ENCODE measurements around the gene FASN. TPM values are rescaled to one million over a fixed set of nuclear protein-coding genes. Genes with fewer than 3 reads are reported as not detected.

The FASN gene
- total and polyA plus RNA-seq, 2 of the 13 experiments (the other 11 are each of a cell fraction or from before 2014, with no cell fraction given) = 51.7 to 101 TPM

GRCh38 chr17:82056729-82057621 lies 41.1 kb downstream of the FASN start (continued):
- no peak for TF ChIP-seq HNRNPUL1 (IDR thresholded peaks at IDR 0.05; ENCODE audit: low read depth, low read length)
- TF ChIP-seq NR2F6 (IDR thresholded peaks at IDR 0.05) = peak; percentile 51; the same call in 1 of the 2 replicates
- peak; percentile 48; the same call in 1 of the 2 replicates for TF ChIP-seq NR2F6 (CRISPR knock-in tag; IDR thresholded peaks at IDR 0.05)
- TF ChIP-seq ZEB1 (IDR thresholded peaks at IDR 0.05; ENCODE audit: insufficient replicate concordance, low read depth) = peak; percentile 35
- TF ChIP-seq MED8 (CRISPR knock-in tag; IDR thresholded peaks at IDR 0.05; ENCODE audit: insufficient replicate concordance) = peak; percentile 48
- peak; percentile 24; the same call in 1 of the 2 replicates for TF ChIP-seq MEIS2 (CRISPR knock-in tag; IDR thresholded peaks at IDR 0.05)
- TF ChIP-seq SMYD3 (CRISPR knock-in tag; IDR thresholded peaks at IDR 0.05) = no peak
- no peak for TF ChIP-seq PHF20 (CRISPR knock-in tag; IDR thresholded peaks at IDR 0.05)
- no peak for TF ChIP-seq EHMT2 (IDR thresholded peaks at IDR 0.05; ENCODE audit: borderline replicate concordance, low read depth, low read length)
- TF ChIP-seq, protein P1, sequence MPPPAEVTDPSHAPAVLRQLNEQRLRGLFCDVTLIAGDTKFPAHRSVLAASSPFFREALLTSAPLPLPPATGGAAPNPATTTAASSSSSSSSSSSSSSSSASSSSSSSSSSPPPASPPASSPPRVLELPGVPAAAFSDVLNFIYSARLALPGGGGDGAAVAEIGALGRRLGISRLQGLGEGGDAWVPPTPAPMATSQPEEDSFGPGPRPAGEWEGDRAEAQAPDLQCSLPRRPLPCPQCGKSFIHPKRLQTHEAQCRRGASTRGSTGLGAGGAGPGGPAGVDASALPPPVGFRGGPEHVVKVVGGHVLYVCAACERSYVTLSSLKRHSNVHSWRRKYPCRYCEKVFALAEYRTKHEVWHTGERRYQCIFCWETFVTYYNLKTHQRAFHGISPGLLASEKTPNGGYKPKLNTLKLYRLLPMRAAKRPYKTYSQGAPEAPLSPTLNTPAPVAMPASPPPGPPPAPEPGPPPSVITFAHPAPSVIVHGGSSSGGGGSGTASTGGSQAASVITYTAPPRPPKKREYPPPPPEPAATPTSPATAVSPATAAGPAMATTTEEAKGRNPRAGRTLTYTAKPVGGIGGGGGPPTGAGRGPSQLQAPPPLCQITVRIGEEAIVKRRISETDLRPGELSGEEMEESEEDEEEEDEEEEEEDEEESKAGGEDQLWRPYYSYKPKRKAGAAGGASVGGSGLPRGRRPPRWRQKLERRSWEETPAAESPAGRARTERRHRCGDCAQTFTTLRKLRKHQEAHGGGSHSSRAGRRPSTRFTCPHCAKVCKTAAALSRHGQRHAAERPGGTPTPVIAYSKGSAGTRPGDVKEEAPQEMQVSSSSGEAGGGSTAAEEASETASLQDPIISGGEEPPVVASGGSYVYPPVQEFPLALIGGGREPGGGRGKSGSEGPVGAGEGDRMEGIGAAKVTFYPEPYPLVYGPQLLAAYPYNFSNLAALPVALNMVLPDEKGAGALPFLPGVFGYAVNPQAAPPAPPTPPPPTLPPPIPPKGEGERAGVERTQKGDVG (CRISPR knock-in tag; IDR thresholded peaks at IDR 0.05; ENCODE audit: borderline replicate concordance) = peak; percentile 91
- TF ChIP-seq ZNF660 (CRISPR knock-in tag; IDR thresholded peaks at IDR 0.05; ENCODE audit: borderline replicate concordance, low read depth) = no peak
- 0 out of 2 replicates have a peak, but pooled peaks have one; percentile 7 for TF ChIP-seq KLF15 (CRISPR knock-in tag; IDR thresholded peaks at IDR 0.05; ENCODE audit: borderline replicate concordance)
- TF ChIP-seq ZNF20 (CRISPR knock-in tag; IDR thresholded peaks at IDR 0.05) = no peak
- no peak for TF ChIP-seq ZNF33A (CRISPR knock-in tag; IDR thresholded peaks at IDR 0.05; ENCODE audit: borderline replicate concordance)
- no peak for TF ChIP-seq AGO1 (IDR thresholded peaks at IDR 0.05; ENCODE audit: low read depth, low read length, poor library complexity, severe bottlenecking)
- TF ChIP-seq SCMH1 (CRISPR knock-in tag; IDR thresholded peaks at IDR 0.05; ENCODE audit: borderline replicate concordance) = no peak
- no peak for TF ChIP-seq ZBTB14 (CRISPR knock-in tag; IDR thresholded peaks at IDR 0.05)
- 0 out of 2 replicates have a peak, but pooled peaks have one; percentile 33 for TF ChIP-seq CBFB (CRISPR knock-in tag; IDR thresholded peaks at IDR 0.05)
- TF ChIP-seq DBP (CRISPR knock-in tag; IDR thresholded peaks at IDR 0.05; ENCODE audit: not compliant biosample characterization) = no peak
- TF ChIP-seq, protein P2, sequence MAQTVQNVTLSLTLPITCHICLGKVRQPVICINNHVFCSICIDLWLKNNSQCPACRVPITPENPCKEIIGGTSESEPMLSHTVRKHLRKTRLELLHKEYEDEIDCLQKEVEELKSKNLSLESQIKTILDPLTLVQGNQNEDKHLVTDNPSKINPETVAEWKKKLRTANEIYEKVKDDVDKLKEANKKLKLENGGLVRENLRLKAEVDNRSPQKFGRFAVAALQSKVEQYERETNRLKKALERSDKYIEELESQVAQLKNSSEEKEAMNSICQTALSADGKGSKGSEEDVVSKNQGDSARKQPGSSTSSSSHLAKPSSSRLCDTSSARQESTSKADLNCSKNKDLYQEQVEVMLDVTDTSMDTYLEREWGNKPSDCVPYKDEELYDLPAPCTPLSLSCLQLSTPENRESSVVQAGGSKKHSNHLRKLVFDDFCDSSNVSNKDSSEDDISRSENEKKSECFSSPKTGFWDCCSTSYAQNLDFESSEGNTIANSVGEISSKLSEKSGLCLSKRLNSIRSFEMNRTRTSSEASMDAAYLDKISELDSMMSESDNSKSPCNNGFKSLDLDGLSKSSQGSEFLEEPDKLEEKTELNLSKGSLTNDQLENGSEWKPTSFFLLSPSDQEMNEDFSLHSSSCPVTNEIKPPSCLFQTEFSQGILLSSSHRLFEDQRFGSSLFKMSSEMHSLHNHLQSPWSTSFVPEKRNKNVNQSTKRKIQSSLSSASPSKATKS (CRISPR knock-in tag; IDR thresholded peaks at IDR 0.05) = no peak

All from HepG2 (cell line).